Esophagus muscularis mucosa (tissue), 4 donors: ENCODE data around the gene DNMBP. TPM values are rescaled to one million over a fixed set of nuclear protein-coding genes. Genes with fewer than 3 reads are reported as not detected.

Experiments
- DNase-seq: peaks from one replicate; pipeline ENCODE4 v3.0.0-alpha.2; 2017; ENCODE audit errors: extremely low spot score
- H3K27ac ChIP-seq, 4 donors: fragments of 200-600 bp; sonication (generic); replicated peaks in 1 of 4; 1 replicate in 3 of 4; 2 replicates in 1 of 4; pipeline ENCODE4 v1.5.1; 2016 to 2019; ENCODE audit warnings: mild to moderate bottlenecking in 1 of 4
- H3K27me3 ChIP-seq, 4 donors: fragments of 200-600 bp; sonication (generic); one replicate each; pipeline versions ENCODE4 v1.5.1 to v1.6.0; 2016 to 2019
- H3K36me3 ChIP-seq, 4 donors: fragments of 200-600 bp; sonication (generic); one replicate each; pipeline ENCODE4 v1.5.1; 2016 to 2019
- H3K4me1 ChIP-seq, 4 donors: fragments of 200-600 bp; sonication (generic); one replicate each; pipeline ENCODE4 v1.5.1; 2016 to 2019
- H3K4me3 ChIP-seq, 4 donors: fragments of 200-600 bp; sonication (generic); 1 replicate in 2 of 4; 2 replicates in 2 of 4; pipeline ENCODE4 v1.5.1; 2016 to 2019; ENCODE audit warnings: mild to moderate bottlenecking in 4 of 4, moderate library complexity in 1 of 4
- H3K9me3 ChIP-seq, 4 donors: fragments of 200-600 bp; sonication (generic); 1 replicate in 3 of 4; 2 replicates in 1 of 4; pipeline ENCODE4 v1.5.1; 2016 to 2019
- EP300 ChIP-seq: sonication (generic); formaldehyde crosslinking; IDR thresholded peaks from one replicate; pipeline ENCODE4 v1.6.1; 2017; ENCODE audit warnings: antibody characterized with exemption
- POLR2A ChIP-seq: fragments of 450-650 bp; IDR thresholded peaks from one replicate; pipeline ENCODE4 v1.6.1; 2017; ENCODE audit warnings: antibody characterized with exemption, moderate library complexity, mild to moderate bottlenecking, low read depth
- POLR2AphosphoS5 ChIP-seq, 2 donors: sonication (generic); formaldehyde crosslinking; IDR thresholded peaks; one replicate each; pipeline ENCODE4 v1.6.1; 2017; ENCODE audit warnings: antibody characterized with exemption in 2 of 2
- WGBS: methylation state at CpG from one replicate; pipeline ENCODE4 v1.1.5; 2018; 5-methylcytosine and 5-hydroxymethylcytosine counted together
- intact Hi-C: fragments of 100-400 bp; cut with DNase I; formaldehyde crosslinking; loops from one replicate; pipeline ENCODE4 v1.15.1; 2023
- total RNA-seq, 4 donors: library from RNA; depleted of rRNA; stranded (reverse); fragments of >200 nt; gene quantifications; one replicate each; pipeline versions ENCODE4 v1.1.0 to v1.2.1, GENCODE V29; 2016
- TF ChIP-seq, protein P1 (sequence below), 3 experiments: fragments of 200-600 bp in 2 of 3; fragments of 450-650 bp in 1 of 3; sonication (generic) in 2 of 3; IDR thresholded peaks; one replicate each; pipeline ENCODE4 v1.5.1; 2017 to 2019; ENCODE audit warnings: antibody characterized with exemption in 3 of 3, mild to moderate bottlenecking in 2 of 3, moderate library complexity in 1 of 3

DNMBP gene
- total RNA-seq, 4 donors from 2014 or later = 14.5 to 21.6 (median 17.4) TPM

DNA sequence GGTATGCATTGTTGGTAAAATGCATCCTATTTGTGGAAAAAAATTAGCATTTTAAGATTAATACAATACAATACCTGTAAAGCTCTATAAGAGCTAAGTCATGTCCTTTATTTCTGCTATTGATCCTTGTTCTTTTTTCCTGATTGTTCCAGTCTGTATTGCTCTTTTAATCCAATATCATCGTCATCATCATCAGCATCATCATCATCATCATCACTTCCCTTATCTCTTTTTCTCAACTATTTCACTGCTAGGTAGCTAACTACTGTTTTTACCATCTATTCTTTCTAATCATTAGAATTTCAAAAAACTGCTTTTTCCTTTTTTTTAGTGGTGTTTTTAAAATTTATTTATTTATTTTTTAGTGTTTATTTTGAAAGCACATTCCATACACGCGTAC lies 156.1 kb downstream of the DNMBP start:
- Histone ChIP-seq H3K27ac (no peak overlapping the region), H3K36me3 (no peaks in the 10 kb centered on the region), H3K4me1 (peaks cover 4 to 17% (median 12%) of the 10 kb centered on the region in 4 donors), H3K9me3 (no peaks in the 10 kb centered on the region), H3K27me3 (no peaks in the 10 kb centered on the region), H3K4me3 (no peak overlapping the region)
- no peak for DNase-seq
- 76% methylated on average over 3 of the region's 3 CpGs for WGBS
- TF ChIP-seq POLR2AphosphoS5 (IDR thresholded peaks at IDR 0.05) (no peak), EP300 (no peak), POLR2A (no peak)
- TF ChIP-seq, protein P1, sequence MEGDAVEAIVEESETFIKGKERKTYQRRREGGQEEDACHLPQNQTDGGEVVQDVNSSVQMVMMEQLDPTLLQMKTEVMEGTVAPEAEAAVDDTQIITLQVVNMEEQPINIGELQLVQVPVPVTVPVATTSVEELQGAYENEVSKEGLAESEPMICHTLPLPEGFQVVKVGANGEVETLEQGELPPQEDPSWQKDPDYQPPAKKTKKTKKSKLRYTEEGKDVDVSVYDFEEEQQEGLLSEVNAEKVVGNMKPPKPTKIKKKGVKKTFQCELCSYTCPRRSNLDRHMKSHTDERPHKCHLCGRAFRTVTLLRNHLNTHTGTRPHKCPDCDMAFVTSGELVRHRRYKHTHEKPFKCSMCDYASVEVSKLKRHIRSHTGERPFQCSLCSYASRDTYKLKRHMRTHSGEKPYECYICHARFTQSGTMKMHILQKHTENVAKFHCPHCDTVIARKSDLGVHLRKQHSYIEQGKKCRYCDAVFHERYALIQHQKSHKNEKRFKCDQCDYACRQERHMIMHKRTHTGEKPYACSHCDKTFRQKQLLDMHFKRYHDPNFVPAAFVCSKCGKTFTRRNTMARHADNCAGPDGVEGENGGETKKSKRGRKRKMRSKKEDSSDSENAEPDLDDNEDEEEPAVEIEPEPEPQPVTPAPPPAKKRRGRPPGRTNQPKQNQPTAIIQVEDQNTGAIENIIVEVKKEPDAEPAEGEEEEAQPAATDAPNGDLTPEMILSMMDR (IDR thresholded peaks at IDR 0.05) = no peak
- intact Hi-C loops = no loop called here

DNA sequence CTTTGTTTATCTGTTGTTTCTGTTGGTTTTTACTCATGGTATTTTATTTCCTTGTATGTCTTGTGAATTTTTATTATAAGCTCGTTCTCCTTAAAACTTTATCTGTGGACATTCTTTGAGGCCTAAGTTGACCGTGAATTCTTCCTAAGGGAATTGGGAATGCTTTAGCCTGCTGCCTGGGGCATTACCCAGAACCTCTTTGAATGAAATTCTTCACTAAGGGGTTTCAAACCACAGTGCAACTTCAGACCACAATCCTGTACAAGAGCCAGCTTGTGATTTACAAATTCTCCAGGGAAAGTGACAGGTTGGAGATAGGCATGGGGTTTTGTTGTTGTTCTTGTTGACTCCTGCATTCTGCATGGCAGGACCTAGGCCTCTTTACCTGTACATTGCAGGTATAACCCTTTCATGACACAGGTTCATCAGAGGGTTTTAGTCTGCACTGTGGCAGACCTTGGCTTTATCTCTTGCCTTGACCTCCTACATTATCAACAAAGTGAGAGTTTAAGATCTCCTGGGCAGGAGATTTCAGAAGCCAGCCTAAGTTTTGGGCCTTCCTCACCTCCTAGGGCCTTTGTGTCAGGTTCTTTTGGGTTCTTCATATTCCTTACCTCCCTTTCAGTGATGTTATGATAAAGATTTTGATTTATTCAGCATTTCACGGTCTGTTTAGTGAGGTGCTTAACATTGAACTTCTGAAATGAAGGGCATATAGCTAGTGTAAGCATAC lies 157.1 kb downstream of the DNMBP start:
- TF ChIP-seq EP300 (no peak), POLR2AphosphoS5 (IDR thresholded peaks at IDR 0.05) (no peak), POLR2A (no peak)
- TF ChIP-seq, protein P1 (IDR thresholded peaks at IDR 0.05) = no peak
- H3K9me3 ChIP-seq = no peaks in the 10 kb centered on the region
- intact Hi-C loops = no loop called here
- WGBS = 82% methylated on average over 3 of the region's 3 CpGs
- H3K27me3 ChIP-seq = no peaks in the 10 kb centered on the region
- DNase-seq = no peak
- no peak overlapping the region for H3K4me3 ChIP-seq
- no peak overlapping the region for H3K27ac ChIP-seq
- H3K36me3 ChIP-seq = no peaks in the 10 kb centered on the region
- peaks cover 4 to 17% (median 12%) of the 10 kb centered on the region in 4 donors for H3K4me1 ChIP-seq

DNA sequence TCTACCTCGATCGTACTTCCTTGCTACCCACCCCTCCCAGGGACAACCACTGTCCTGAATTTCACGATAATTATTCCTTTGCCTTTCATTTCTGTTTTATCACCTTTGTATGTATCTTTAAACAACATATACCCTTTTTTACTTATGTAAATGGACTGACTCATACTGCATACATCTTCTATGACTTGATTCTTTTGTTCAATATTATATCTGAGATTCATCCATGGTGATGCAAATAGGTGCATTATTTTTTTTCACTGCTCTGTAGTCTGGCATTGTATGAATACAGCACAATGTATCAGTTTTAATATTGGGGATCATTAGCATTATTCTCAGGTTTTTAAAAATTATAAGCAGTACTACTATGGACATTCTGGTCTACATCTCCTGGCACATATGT lies 157.9 kb downstream of the DNMBP start:
- TF ChIP-seq POLR2A = no peak
- TF ChIP-seq EP300 = no peak
- TF ChIP-seq, protein P1 (IDR thresholded peaks at IDR 0.05) = no peak
- TF ChIP-seq POLR2AphosphoS5 (IDR thresholded peaks at IDR 0.05) = no peak
- Histone ChIP-seq H3K27me3 (no peaks in the 10 kb centered on the region), H3K36me3 (no peaks in the 10 kb centered on the region), H3K4me1 (peaks cover 4 to 17% (median 12%) of the 10 kb centered on the region in 4 donors), H3K9me3 (no peaks in the 10 kb centered on the region), H3K27ac (no peak overlapping the region), H3K4me3 (no peak overlapping the region)
- no peak for DNase-seq
- 98% methylated on average over 3 of the region's 3 CpGs for WGBS
- intact Hi-C loops = no loop called here

DNA sequence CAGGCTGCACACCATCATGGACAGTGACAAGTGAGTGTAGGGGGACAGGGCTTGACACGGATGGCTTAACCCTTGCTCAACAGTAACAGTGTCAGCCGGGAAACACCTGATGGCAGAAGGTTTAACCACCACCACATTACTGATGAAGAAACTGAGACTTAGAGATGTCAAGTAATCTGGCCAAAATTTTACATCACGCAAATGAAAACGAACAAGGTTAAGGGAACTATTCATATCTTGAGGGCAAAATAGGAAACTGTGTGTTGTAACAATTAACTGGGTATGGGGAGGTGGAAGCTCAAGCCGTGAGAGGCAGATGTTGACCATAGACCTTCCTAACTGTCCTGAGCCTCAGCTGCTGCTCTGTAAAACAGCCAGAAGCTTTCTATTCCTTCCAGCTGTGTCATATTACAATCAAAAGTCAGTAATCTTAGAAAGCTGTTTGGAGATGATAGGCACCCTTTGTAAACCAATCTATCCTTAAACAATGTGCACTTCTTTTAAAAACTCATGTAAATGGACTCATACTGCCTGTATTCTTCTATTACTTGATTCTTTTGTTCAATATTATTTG lies 158.9 kb downstream of the DNMBP start:
- no peak overlapping the region for H3K27ac ChIP-seq
- DNase-seq = no peak
- no peaks in the 10 kb centered on the region for H3K27me3 ChIP-seq
- no peak overlapping the region for H3K4me3 ChIP-seq
- H3K4me1 ChIP-seq = peaks cover 7 to 25% (median 18%) of the 10 kb centered on the region in 4 donors
- intact Hi-C loops = no loop called here
- H3K9me3 ChIP-seq = no peaks in the 10 kb centered on the region
- WGBS = 67% methylated on average over 5 of the region's 5 CpGs
- no peaks in the 10 kb centered on the region for H3K36me3 ChIP-seq
- TF ChIP-seq POLR2AphosphoS5 (IDR thresholded peaks at IDR 0.05) (no peak), EP300 (no peak), POLR2A (no peak)
- TF ChIP-seq, protein P1 (IDR thresholded peaks at IDR 0.05) = no peak
